Raji (cell line): ENCODE data around the gene ZBTB1.

Experiments used
- POLR2A ChIP-seq: IDR thresholded peaks from 2 replicates; pipeline ENCODE4 v1.6.1; 2011; ENCODE audit warnings: low read depth, low read length, control low read depth; ENCODE audit not compliant: insufficient read depth

ZBTB1 gene

DNA sequence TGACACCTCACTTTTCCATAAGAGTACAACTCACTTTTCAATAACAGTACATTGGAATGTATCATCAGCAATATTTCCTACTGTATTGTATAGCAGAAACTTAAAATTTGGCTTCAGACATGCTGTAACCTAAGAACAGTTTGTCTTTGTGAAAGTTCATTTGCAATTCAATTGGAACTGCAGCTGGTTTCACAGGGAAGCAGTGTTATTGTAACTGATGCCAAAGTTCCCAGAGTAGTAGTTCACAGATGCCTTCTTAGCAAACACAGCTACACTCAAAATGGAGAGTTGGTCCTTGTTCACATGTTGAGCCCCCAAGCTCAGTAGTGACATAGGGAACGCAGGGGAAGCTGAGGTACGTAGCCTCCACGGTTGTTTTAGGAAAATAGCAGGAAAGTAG is 68.5 kb downstream of the ZBTB1 start:
- no peak for TF ChIP-seq POLR2A
